NB4 (cell line): ENCODE results near the gene GOLGA6C.
A peak's percentile ranks its signal among the peaks of the same experiment; 100 is the strongest.
"Not testable (repeated sequence)": the region's sequence is repeated elsewhere in the genome, so short reads cannot be mapped to it uniquely, and the experiment has no call there.

Experiments
- DNase-seq: peaks from one replicate; pipeline ENCODE4 v3.0.0; 2010; ENCODE audit warnings: low read depth
- H3K4me3 ChIP-seq: one replicate; pipeline ENCODE4 v1.5.1; 2011; ENCODE audit warnings: mild to moderate bottlenecking, low read depth, low read length, moderate library complexity
- MAX ChIP-seq: IDR thresholded peaks from 2 replicates; pipeline ENCODE4 v1.6.1; 2011; ENCODE audit warnings: low read depth, low read length
- MYC ChIP-seq: IDR thresholded peaks from 2 replicates; pipeline ENCODE4 v1.6.1; 2011; ENCODE audit warnings: low read depth, low read length
- POLR2A ChIP-seq: IDR thresholded peaks from 2 replicates; pipeline ENCODE4 v1.6.1; 2011; ENCODE audit warnings: mild to moderate bottlenecking; ENCODE audit not compliant: insufficient read length; ENCODE audit errors: extremely low read depth
- TF ChIP-seq, protein P1 (sequence below): IDR thresholded peaks from one replicate; pipeline ENCODE4 v1.5.1; 2012; ENCODE audit warnings: low read depth, low read length

GOLGA6C gene

DNA sequence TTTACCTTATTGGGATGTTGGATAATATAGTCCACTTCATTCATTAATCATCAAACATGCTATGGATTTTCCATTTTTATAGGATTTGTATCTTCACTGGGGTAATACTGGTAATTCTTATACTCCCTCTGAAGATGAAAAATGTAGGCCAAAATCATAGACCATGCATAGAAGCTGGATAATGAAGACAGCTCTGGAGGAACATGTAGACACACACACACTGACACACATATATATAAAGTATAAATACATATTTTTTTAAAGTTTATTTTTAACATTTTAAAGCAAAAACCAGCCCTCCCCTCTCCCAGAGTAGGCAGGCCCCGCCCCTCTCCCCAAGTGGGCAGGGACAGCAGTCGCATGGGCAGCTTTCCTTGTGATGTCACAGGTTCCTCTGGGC, at the start of gene GOLGA6C:
GOLGA6C (plus strand) TSS at position 301 of the 400 bp plus-strand sequence. CDS start 265 bp downstream, outside the sequence.
- DNase-seq, H3K4me3 ChIP-seq: not testable (repeated sequence)

DNA sequence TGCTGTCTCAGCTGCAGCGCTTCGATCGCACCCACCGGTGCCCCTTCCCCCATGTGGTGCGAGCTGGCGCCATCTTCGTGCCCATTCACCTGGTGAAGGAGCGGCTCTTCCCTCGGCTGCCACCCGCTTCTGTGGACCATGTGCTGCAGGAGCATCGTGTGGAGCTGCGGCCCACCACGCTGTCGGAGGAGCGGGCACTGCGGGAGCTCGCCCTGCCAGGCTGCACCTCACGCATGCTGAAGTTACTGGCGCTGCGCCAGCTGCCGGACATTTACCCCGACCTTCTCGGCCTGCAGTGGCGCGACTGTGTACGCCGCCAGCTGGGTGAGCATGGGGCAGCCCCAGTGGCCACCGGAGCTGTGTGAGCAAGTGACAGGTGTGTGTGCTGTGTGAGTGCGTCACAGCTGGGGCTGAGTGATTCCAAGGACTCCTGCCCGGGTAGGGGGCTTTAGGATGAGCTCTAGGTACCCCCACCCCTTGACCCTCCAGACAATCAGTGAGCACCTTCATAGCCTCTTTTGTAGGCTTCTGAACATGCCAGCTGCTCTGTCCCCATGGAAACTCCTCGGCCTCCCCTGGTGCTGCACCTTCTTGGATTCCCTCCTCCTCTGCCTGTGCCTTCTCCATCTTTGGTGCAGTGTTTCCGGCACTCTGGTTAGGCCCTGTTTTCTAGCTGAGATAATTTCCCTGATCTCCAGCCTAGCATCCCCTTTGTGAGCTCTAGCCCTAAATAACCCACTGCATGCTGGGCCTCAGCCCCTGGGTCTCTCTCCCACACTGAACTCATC, 49.4 kb upstream of the GOLGA6C start:
- no peak for DNase-seq
- no peak for TF ChIP-seq MYC
- no peak for TF ChIP-seq POLR2A
- TF ChIP-seq, protein P1, sequence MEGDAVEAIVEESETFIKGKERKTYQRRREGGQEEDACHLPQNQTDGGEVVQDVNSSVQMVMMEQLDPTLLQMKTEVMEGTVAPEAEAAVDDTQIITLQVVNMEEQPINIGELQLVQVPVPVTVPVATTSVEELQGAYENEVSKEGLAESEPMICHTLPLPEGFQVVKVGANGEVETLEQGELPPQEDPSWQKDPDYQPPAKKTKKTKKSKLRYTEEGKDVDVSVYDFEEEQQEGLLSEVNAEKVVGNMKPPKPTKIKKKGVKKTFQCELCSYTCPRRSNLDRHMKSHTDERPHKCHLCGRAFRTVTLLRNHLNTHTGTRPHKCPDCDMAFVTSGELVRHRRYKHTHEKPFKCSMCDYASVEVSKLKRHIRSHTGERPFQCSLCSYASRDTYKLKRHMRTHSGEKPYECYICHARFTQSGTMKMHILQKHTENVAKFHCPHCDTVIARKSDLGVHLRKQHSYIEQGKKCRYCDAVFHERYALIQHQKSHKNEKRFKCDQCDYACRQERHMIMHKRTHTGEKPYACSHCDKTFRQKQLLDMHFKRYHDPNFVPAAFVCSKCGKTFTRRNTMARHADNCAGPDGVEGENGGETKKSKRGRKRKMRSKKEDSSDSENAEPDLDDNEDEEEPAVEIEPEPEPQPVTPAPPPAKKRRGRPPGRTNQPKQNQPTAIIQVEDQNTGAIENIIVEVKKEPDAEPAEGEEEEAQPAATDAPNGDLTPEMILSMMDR: no peak
- no peak for TF ChIP-seq MAX
- no peak overlapping the region for H3K4me3 ChIP-seq

DNA sequence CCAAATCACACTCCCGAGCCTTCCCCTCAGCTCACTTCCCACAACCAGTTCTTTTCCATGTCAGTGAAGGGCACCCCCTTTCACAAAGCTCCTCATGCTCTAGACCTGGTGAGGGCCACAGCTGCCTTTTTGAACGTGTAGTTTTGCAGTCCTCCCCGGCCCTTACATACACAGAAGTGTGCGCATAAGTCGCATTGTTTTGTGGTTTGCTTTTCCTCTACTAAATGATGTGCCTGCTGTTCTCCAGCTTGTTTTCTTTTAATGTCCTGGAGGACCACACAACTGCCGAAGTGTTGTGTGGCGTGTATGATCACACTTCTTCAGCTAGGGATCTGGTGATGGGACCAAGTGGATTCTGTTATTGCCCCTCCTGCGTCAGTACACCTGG, 48.9 kb upstream of the GOLGA6C start:
- peak overlapping the region; percentile 28 for H3K4me3 ChIP-seq
- TF ChIP-seq MAX (no peak), MYC (no peak), POLR2A (no peak)
- TF ChIP-seq, protein P1: no peak
- no peak for DNase-seq

DNA sequence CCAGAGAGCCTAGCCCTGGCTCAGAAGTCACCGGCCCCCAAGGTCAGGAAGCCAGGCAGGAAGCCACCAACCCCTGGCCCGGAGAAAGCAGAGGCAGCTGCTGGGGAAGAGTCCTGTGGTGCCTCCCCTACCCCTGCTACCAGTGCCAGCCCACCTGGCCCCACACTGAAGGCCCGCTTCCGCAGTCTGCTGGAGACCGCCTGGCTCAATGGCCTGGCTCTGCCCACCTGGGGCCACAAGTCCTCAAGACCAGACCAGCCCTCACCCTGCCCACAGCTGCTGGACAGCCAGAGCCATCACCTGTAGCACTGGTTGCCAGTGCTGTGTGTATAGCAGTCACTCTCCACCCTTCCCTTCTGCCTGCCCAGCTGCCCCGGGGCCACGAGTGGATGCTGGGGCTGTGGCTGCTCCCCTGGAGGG, 47.3 kb upstream of the GOLGA6C start:
- no peak for DNase-seq
- no peak overlapping the region for H3K4me3 ChIP-seq
- TF ChIP-seq MAX (no peak), POLR2A (no peak), MYC (no peak)
- TF ChIP-seq, protein P1: no peak

- TF ChIP-seq MAX (no peak), POLR2A (no peak), MYC (no peak)
- TF ChIP-seq, protein P1: no peak
- DNase-seq: no peak
- H3K4me3 ChIP-seq: no peak overlapping the region
Observed at GRCh38 chr15:75211436-75212199, 46.5 kb upstream of the GOLGA6C start.

DNA sequence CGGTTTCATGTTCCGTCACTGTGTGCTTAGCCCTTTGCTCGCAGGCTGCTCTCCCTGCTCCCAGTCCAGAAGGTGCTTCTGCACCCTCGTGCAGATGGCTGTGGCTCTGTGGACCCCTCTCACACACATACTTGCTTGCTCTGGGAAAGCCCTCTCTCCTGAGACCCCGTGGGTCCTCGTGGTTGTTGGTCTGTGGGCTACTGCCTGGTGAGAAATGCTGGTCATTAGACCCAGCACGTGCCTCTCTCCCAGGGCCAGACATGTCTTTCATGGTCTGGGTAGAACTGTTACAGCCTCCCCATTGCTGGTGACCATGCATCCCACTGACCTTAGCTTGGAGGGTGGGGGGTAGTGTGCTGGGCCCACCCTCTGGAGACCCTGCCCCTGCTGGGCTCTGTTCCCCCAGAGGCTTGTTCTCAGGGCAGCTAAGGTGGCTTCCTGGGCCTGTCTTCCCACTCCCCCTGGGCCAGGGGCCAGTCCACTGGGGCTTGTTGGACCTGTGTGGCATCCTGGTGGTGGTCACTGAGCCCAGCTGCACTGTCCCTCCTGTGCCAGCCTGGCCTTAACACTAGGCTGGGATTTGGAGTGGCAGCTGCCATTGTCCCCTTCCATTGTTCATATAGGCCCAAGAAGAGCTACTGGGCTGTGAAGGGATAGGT, 45.8 kb upstream of the GOLGA6C start:
- no peak for DNase-seq
- no peak for TF ChIP-seq MYC
- TF ChIP-seq, protein P1: no peak
- TF ChIP-seq MAX: no peak
- TF ChIP-seq POLR2A: no peak
- no peak overlapping the region for H3K4me3 ChIP-seq
